Endometrial microvascular endothelial cells (primary cell): Measurements from ENCODE around the gene BTBD9. TPM values are rescaled to one million over a fixed set of nuclear protein-coding genes. Genes with fewer than 3 reads are reported as not detected.

Source experiments
- in situ Hi-C: cut with HindIII; loops from 2 replicates; pipeline ENCODE4 v1.10.0; 2017; ENCODE audit warnings: low sequenced_read_pairs, low pct_unique_long_range_greater_than_20kb; ENCODE audit errors: inconsistent ontology term
- total RNA-seq: library from RNA; depleted of rRNA; stranded (reverse); fragments of >200 nt; gene quantifications from one replicate; pipeline ENCODE4 v1.2.3, GENCODE V29; 2015; ENCODE audit errors: inconsistent ontology term

BTBD9 gene
- total RNA-seq, 1 donor from 2014 or later = 6.4 TPM

GRCh38 chr6:38159596-38159995, 480.1 kb downstream of the BTBD9 start:
- in situ Hi-C loops = no loop called here

GRCh38 chr6:38158762-38159350, 480.9 kb downstream of the BTBD9 start:
- in situ Hi-C loops = no loop called here

GRCh38 chr6:38157905-38158304, 481.8 kb downstream of the BTBD9 start:
- in situ Hi-C loops = no loop called here

GRCh38 chr6:38156818-38157565, 482.7 kb downstream of the BTBD9 start:
- in situ Hi-C loops = no loop called here

- in situ Hi-C loops = no loop called here
These were observed 484.0 kb downstream of the BTBD9 start for GRCh38 chr6:38155621-38156204.

GRCh38 chr6:38155144-38155543, 484.6 kb downstream of the BTBD9 start:
- in situ Hi-C loops = no loop called here

GRCh38 chr6:38154731-38155130, 485.0 kb downstream of the BTBD9 start:
- in situ Hi-C loops = no loop called here

GRCh38 chr6:38153798-38154345, 485.9 kb downstream of the BTBD9 start:
- in situ Hi-C loops = no loop called here

- in situ Hi-C loops = no loop called here
These were observed 486.5 kb downstream of the BTBD9 start for GRCh38 chr6:38153076-38153797.

- in situ Hi-C loops = no loop called here
These were observed 487.1 kb downstream of the BTBD9 start for GRCh38 chr6:38152620-38153019.

GRCh38 chr6:38151580-38152500, 487.9 kb downstream of the BTBD9 start:
- in situ Hi-C loops = no loop called here

GRCh38 chr6:38150681-38151296, 488.9 kb downstream of the BTBD9 start:
- in situ Hi-C loops = no loop called here

- in situ Hi-C loops = no loop called here
These were observed 489.7 kb downstream of the BTBD9 start for GRCh38 chr6:38150021-38150420.

GRCh38 chr6:38149531-38149930, 490.2 kb downstream of the BTBD9 start:
- in situ Hi-C loops = no loop called here

- in situ Hi-C loops = no loop called here
These were observed 491.1 kb downstream of the BTBD9 start for GRCh38 chr6:38148606-38149005.

GRCh38 chr6:38146734-38147027, 493.0 kb downstream of the BTBD9 start:
- in situ Hi-C loops = no loop called here

- in situ Hi-C loops = no loop called here
These were observed 493.6 kb downstream of the BTBD9 start for GRCh38 chr6:38146021-38146733.
